ENCODE data around the gene LRRFIP2. TPM values are rescaled to one million over a fixed set of nuclear protein-coding genes. Genes with fewer than 3 reads are reported as not detected.
"Not testable (repeated sequence)": the region's sequence is repeated elsewhere in the genome, so short reads cannot be mapped to it uniquely, and the experiment has no call there.

LRRFIP2 gene
- total and polyA plus RNA-seq, 2 donors (not counting 1 experiment from before 2014, with no cell fraction given) = 8.6 to 49.2 TPM

- Histone ChIP-seq H3K4me2 (replicated peaks; ENCODE audit: low read depth, low read length, poor library complexity, severe bottlenecking) (no peak overlapping the region), H3K27ac (ENCODE audit: low read length in 2 of 2) (no peak overlapping the region), H4K20me1 (ENCODE audit: control insufficient read depth, insufficient read depth, low read length, poor library complexity, severe bottlenecking) (no peaks in the 10 kb centered on the region), H3K9ac (ENCODE audit: low read length) (no peak overlapping the region), H3K4me1 (ENCODE audit: control insufficient read depth in 2 of 2, insufficient read depth in 2 of 2, low read length in 2 of 2) (no peaks in the 10 kb centered on the region), H3K79me2 (ENCODE audit: control insufficient read depth, insufficient read depth, low read length) (no peaks in the 10 kb centered on the region), H3K27me3 (replicated peaks in 1 of 4; ENCODE audit: control extremely low read depth in 1 of 4, control insufficient read depth in 3 of 4, insufficient read depth in 4 of 4, low read length in 3 of 4) (no peaks in the 10 kb centered on the region), H3K36me3 (replicated peaks in 1 of 2; ENCODE audit: control extremely low read depth in 1 of 2, control insufficient read depth in 1 of 2, extremely low read depth in 1 of 2, insufficient read depth in 2 of 2, low read length in 1 of 2) (peaks cover 0 to 1% of the 10 kb centered on the region in 2 experiments), H2AFZ (ENCODE audit: insufficient read depth, low read depth, low read length, poor library complexity, severe bottlenecking) (no peak overlapping the region), H3K9me3 (ENCODE audit: control extremely low read depth in 1 of 3, control insufficient read depth in 2 of 3, insufficient read depth in 1 of 3, low read length in 2 of 3) (no peaks in the 10 kb centered on the region), H3K4me3 (ENCODE audit: control extremely low read depth in 1 of 5, extremely low read depth in 1 of 5, insufficient read depth in 1 of 5, low read depth in 2 of 5, low read length in 4 of 5) (no peak overlapping the region)
- DNase-seq (no peak), ATAC-seq (ENCODE audit: low read depth) (no peak)
- no peak for TF ChIP-seq CTCF (IDR thresholded peaks at IDR 0.05)
- no peak for TF ChIP-seq EZH2 (IDR thresholded peaks at IDR 0.05; ENCODE audit: borderline replicate concordance, insufficient read depth, low read depth, low read length, poor library complexity, severe bottlenecking)
- Mint-ChIP-seq H3K9me3 (ENCODE audit: insufficient read depth) (no peaks in the 10 kb centered on the region), H3K27me3 (no peaks in the 10 kb centered on the region), H3K4me1 (no peaks in the 10 kb centered on the region), H3K4me3 (no peak overlapping the region), H3K27ac (no peak overlapping the region)
- intact Hi-C loops (cut with micrococcal nuclease) = no loop called here
- ChIA-PET CTCF (no interaction called here), POLR2A (no interaction called here)
- no CpG with 5 or more reads among the region's 2 CpGs for WGBS (ENCODE audit: insufficient coverage)
Measured at GRCh38 chr3:37124435-37124834, 49.9 kb downstream of the LRRFIP2 start.

- H3K4me1 ChIP-seq (ENCODE audit: control insufficient read depth in 2 of 2, insufficient read depth in 2 of 2, low read length in 2 of 2) = no peaks in the 10 kb centered on the region
- Mint-ChIP-seq H3K4me1 (no peaks in the 10 kb centered on the region), H3K27ac (no peak overlapping the region), H3K9me3 (ENCODE audit: insufficient read depth) (no peaks in the 10 kb centered on the region), H3K4me3 (no peak overlapping the region), H3K27me3 (no peaks in the 10 kb centered on the region)
- no peak for DNase-seq
- CTCF ChIA-PET = no interaction called here
- H3K27me3 ChIP-seq (replicated peaks in 1 of 4; ENCODE audit: control extremely low read depth in 1 of 4, control insufficient read depth in 3 of 4, insufficient read depth in 4 of 4, low read length in 3 of 4) = no peaks in the 10 kb centered on the region
- H3K36me3 ChIP-seq (replicated peaks in 1 of 2; ENCODE audit: control extremely low read depth in 1 of 2, control insufficient read depth in 1 of 2, extremely low read depth in 1 of 2, insufficient read depth in 2 of 2, low read length in 1 of 2) = peaks cover 0 to 1% of the 10 kb centered on the region in 2 experiments
- intact Hi-C loops (cut with micrococcal nuclease) = no loop called here
- ATAC-seq (ENCODE audit: low read depth) = no peak
- 100% methylated on average over 3 of the region's 7 CpGs for WGBS (ENCODE audit: insufficient coverage)
- no peaks in the 10 kb centered on the region for H3K79me2 ChIP-seq (ENCODE audit: control insufficient read depth, insufficient read depth, low read length)
- no peak overlapping the region for H3K4me3 ChIP-seq (ENCODE audit: control extremely low read depth in 1 of 5, extremely low read depth in 1 of 5, insufficient read depth in 1 of 5, low read depth in 2 of 5, low read length in 4 of 5)
- H3K27ac ChIP-seq (ENCODE audit: low read length in 2 of 2) = no peak overlapping the region
- no peak for TF ChIP-seq CTCF (IDR thresholded peaks at IDR 0.05)
- TF ChIP-seq EZH2 (IDR thresholded peaks at IDR 0.05; ENCODE audit: borderline replicate concordance, insufficient read depth, low read depth, low read length, poor library complexity, severe bottlenecking) = no peak
- no peak overlapping the region for H2AFZ ChIP-seq (ENCODE audit: insufficient read depth, low read depth, low read length, poor library complexity, severe bottlenecking)
- no peak overlapping the region for H3K9ac ChIP-seq (ENCODE audit: low read length)
- H4K20me1 ChIP-seq (ENCODE audit: control insufficient read depth, insufficient read depth, low read length, poor library complexity, severe bottlenecking) = no peaks in the 10 kb centered on the region
- no peaks in the 10 kb centered on the region for H3K9me3 ChIP-seq (ENCODE audit: control extremely low read depth in 1 of 3, control insufficient read depth in 2 of 3, insufficient read depth in 1 of 3, low read length in 2 of 3)
- POLR2A ChIA-PET = no interaction called here
- H3K4me2 ChIP-seq (replicated peaks; ENCODE audit: low read depth, low read length, poor library complexity, severe bottlenecking) = no peak overlapping the region
Measured at GRCh38 chr3:37123292-37123691, 51.1 kb downstream of the LRRFIP2 start.

- DNase-seq; H3K27ac ChIP-seq (ENCODE audit: low read length in 2 of 2); H4K20me1 ChIP-seq (ENCODE audit: control insufficient read depth, insufficient read depth, low read length, poor library complexity, severe bottlenecking); POLR2A ChIA-PET; H3K4me3 ChIP-seq (ENCODE audit: control extremely low read depth in 1 of 5, extremely low read depth in 1 of 5, insufficient read depth in 1 of 5, low read depth in 2 of 5, low read length in 4 of 5); H3K9me3 Mint-ChIP-seq (ENCODE audit: insufficient read depth); H3K36me3 ChIP-seq (replicated peaks in 1 of 2; ENCODE audit: control extremely low read depth in 1 of 2, control insufficient read depth in 1 of 2, extremely low read depth in 1 of 2, insufficient read depth in 2 of 2, low read length in 1 of 2); H3K79me2 ChIP-seq (ENCODE audit: control insufficient read depth, insufficient read depth, low read length); CTCF ChIA-PET; H3K4me3 Mint-ChIP-seq; H3K4me1 Mint-ChIP-seq; ATAC-seq (ENCODE audit: low read depth); intact Hi-C loops (cut with micrococcal nuclease); H3K27me3 Mint-ChIP-seq; H3K27me3 ChIP-seq (replicated peaks in 1 of 4; ENCODE audit: control extremely low read depth in 1 of 4, control insufficient read depth in 3 of 4, insufficient read depth in 4 of 4, low read length in 3 of 4); H3K9ac ChIP-seq (ENCODE audit: low read length); H3K9me3 ChIP-seq (ENCODE audit: control extremely low read depth in 1 of 3, control insufficient read depth in 2 of 3, insufficient read depth in 1 of 3, low read length in 2 of 3); H3K27ac Mint-ChIP-seq; H3K4me2 ChIP-seq (replicated peaks; ENCODE audit: low read depth, low read length, poor library complexity, severe bottlenecking); H2AFZ ChIP-seq (ENCODE audit: insufficient read depth, low read depth, low read length, poor library complexity, severe bottlenecking); H3K4me1 ChIP-seq (ENCODE audit: control insufficient read depth in 2 of 2, insufficient read depth in 2 of 2, low read length in 2 of 2): not testable (repeated sequence)
- no CpG with 5 or more reads among the region's 6 CpGs for WGBS (ENCODE audit: insufficient coverage)
Measured at GRCh38 chr3:37122069-37122468, 52.3 kb downstream of the LRRFIP2 start.

All from B cell (primary cell).